Measurements from ENCODE around the gene PDZD2. TPM values are rescaled to one million over a fixed set of nuclear protein-coding genes. Genes with fewer than 3 reads are reported as not detected.

The PDZD2 gene
- polyA plus RNA-seq, 1 donor from 2014 or later, result 3.1 TPM

DNA sequence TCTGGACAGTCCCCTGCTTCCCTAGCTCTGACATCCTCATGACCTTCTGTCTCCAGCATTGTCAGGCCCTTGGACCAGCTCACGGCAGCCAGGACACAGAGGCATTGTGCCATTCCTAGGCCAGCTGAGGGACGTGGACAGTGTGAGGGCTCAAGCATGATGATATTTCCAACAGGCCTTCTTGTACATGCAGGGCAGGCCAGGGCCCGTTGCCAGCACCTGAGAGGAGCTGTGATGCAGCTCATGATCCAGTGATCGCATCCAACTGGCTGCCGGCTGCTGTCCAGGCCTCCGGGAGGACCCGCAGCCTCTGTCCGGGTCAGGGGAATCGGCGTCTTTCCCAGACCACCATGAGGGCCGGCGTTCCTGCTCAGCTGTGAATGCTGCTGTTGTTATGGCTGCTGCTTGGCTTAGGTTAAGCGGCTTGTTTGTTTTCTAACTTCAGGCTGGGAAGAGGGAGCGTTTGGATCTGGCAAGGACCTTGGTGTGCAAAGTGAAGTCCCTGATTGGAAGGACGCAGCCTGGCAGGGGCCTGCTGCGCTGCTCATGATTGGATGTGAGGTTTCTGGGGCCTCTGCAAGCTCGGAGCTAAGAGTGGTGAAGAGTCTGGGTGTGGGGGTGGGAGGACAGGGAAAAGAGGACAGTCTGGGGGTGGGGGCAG lies 53.8 kb downstream of the PDZD2 start:
- Histone ChIP-seq H4K20me1 (ENCODE audit: insufficient read depth) (no peaks in the 10 kb centered on the region), H2AFZ (ENCODE audit: low read depth, low read length) (no peak overlapping the region), H3K36me3 (ENCODE audit: insufficient read depth, low read length) (no peaks in the 10 kb centered on the region), H3K27me3 (ENCODE audit: insufficient read depth, low read depth, low read length) (no peaks in the 10 kb centered on the region), H3K4me2 (ENCODE audit: low read length) (no peak overlapping the region), H3K9me2 (ENCODE audit: insufficient read depth, low read length) (no peaks in the 10 kb centered on the region), H3K9me3 (ENCODE audit: low read length) (no peaks in the 10 kb centered on the region), H3K4me3 (ENCODE audit: low read length) (no peak overlapping the region), H3K27ac (ENCODE audit: low read length) (no peak overlapping the region), H3K79me2 (replicated peaks; ENCODE audit: insufficient read depth, low read length) (no peaks in the 10 kb centered on the region), H3F3A (ENCODE audit: insufficient read depth, low read length, poor library complexity, severe bottlenecking) (no peaks in the 10 kb centered on the region), H3K9ac (ENCODE audit: low read length) (no peak overlapping the region)
- no peak for TF ChIP-seq EP300 (conservative IDR thresholded peaks at IDR 0.05; ENCODE audit: poor library complexity, severe bottlenecking)
- TF ChIP-seq RAD21 (conservative IDR thresholded peaks at IDR 0.05), result no peak
- TF ChIP-seq EZH2 (IDR thresholded peaks at IDR 0.05; ENCODE audit: borderline replicate concordance, insufficient read depth, low read length, poor library complexity, severe bottlenecking), result no peak
- no peak for TF ChIP-seq POLR2AphosphoS5 (IDR thresholded peaks at IDR 0.05)
- no peak for TF ChIP-seq SMC3 (conservative IDR thresholded peaks at IDR 0.05; ENCODE audit: poor library complexity)
- TF ChIP-seq MXI1 (conservative IDR thresholded peaks at IDR 0.05; ENCODE audit: poor library complexity, severe bottlenecking), result no peak

DNA sequence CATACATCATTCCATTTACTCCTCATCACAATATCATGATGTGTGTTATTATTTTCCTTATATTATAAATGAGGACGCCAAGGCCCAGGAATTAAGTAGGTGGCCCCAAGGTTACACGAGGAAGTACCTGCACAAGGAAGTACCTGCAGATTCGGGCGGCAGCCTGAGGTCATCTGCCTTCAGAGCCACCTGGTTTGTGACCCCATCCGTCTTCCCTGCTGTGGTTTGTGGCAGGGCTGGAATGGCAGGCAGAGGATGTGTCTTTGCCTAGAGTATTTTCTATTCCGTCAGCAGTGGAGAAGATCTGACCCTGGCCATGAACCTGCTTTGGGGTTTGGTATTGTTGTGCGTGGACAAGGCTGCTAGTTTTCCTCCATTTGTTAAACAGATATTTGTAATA lies 59.7 kb downstream of the PDZD2 start:
- H4K20me1 ChIP-seq (ENCODE audit: insufficient read depth), result no peaks in the 10 kb centered on the region
- no peaks in the 10 kb centered on the region for H3K9me2 ChIP-seq (ENCODE audit: insufficient read depth, low read length)
- no peak overlapping the region for H2AFZ ChIP-seq (ENCODE audit: low read depth, low read length)
- H3K4me2 ChIP-seq (ENCODE audit: low read length), result no peak overlapping the region
- H3K79me2 ChIP-seq (replicated peaks; ENCODE audit: insufficient read depth, low read length), result no peaks in the 10 kb centered on the region
- no peaks in the 10 kb centered on the region for H3F3A ChIP-seq (ENCODE audit: insufficient read depth, low read length, poor library complexity, severe bottlenecking)
- no peak overlapping the region for H3K4me3 ChIP-seq (ENCODE audit: low read length)
- no peaks in the 10 kb centered on the region for H3K27me3 ChIP-seq (ENCODE audit: insufficient read depth, low read depth, low read length)
- TF ChIP-seq MXI1 (conservative IDR thresholded peaks at IDR 0.05; ENCODE audit: poor library complexity, severe bottlenecking), result no peak
- no peak for TF ChIP-seq EZH2 (IDR thresholded peaks at IDR 0.05; ENCODE audit: borderline replicate concordance, insufficient read depth, low read length, poor library complexity, severe bottlenecking)
- no peak for TF ChIP-seq RAD21 (conservative IDR thresholded peaks at IDR 0.05)
- TF ChIP-seq, protein P1, sequence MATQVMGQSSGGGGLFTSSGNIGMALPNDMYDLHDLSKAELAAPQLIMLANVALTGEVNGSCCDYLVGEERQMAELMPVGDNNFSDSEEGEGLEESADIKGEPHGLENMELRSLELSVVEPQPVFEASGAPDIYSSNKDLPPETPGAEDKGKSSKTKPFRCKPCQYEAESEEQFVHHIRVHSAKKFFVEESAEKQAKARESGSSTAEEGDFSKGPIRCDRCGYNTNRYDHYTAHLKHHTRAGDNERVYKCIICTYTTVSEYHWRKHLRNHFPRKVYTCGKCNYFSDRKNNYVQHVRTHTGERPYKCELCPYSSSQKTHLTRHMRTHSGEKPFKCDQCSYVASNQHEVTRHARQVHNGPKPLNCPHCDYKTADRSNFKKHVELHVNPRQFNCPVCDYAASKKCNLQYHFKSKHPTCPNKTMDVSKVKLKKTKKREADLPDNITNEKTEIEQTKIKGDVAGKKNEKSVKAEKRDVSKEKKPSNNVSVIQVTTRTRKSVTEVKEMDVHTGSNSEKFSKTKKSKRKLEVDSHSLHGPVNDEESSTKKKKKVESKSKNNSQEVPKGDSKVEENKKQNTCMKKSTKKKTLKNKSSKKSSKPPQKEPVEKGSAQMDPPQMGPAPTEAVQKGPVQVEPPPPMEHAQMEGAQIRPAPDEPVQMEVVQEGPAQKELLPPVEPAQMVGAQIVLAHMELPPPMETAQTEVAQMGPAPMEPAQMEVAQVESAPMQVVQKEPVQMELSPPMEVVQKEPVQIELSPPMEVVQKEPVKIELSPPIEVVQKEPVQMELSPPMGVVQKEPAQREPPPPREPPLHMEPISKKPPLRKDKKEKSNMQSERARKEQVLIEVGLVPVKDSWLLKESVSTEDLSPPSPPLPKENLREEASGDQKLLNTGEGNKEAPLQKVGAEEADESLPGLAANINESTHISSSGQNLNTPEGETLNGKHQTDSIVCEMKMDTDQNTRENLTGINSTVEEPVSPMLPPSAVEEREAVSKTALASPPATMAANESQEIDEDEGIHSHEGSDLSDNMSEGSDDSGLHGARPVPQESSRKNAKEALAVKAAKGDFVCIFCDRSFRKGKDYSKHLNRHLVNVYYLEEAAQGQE (IDR thresholded peaks at IDR 0.05; ENCODE audit: borderline replicate concordance), result no peak
- TF ChIP-seq TAF1 (IDR thresholded peaks at IDR 0.05; ENCODE audit: low read depth), result no peak
- no peak for TF ChIP-seq EP300 (conservative IDR thresholded peaks at IDR 0.05; ENCODE audit: poor library complexity, severe bottlenecking)
- H3K27ac ChIP-seq (ENCODE audit: low read length), result no peak overlapping the region
- no peak overlapping the region for H3K9ac ChIP-seq (ENCODE audit: low read length)
- H3K36me3 ChIP-seq (ENCODE audit: insufficient read depth, low read length), result no peaks in the 10 kb centered on the region
- no peaks in the 10 kb centered on the region for H3K9me3 ChIP-seq (ENCODE audit: low read length)

DNA sequence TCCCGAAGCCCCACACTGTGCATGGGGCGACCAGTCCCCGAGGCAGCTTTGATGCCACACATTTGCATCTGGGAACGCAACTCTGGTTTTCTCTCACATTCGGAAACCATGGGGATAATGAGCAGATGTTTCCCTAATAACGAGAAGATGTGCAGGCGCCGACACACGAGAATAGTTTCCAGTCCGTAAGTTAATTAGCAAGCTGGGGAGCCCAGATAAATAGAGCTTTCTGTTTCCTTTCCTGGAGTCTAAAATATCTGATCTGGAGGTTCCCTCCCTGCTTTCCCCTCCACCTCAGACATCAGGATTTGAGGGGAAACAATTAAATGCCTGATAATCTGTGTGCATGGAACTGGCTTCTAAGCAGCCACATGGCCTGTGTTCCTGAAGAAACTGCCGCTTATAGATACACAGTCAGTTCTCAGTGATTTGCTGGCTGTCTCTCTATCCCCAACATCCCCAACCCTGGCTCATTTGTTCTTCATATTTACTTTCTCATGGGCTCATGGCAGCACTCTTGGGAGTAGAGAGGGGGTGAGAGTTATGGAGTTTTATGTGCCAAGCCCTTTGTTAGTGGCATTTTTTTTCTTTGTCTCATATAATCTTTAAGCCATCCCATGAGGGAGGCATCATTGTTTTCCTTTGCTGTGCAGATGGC lies 62.8 kb downstream of the PDZD2 start:
- Histone ChIP-seq H3K9ac (ENCODE audit: low read length) (no peak overlapping the region), H3K9me3 (ENCODE audit: low read length) (no peaks in the 10 kb centered on the region), H3K4me2 (ENCODE audit: low read length) (no peak overlapping the region), H4K20me1 (ENCODE audit: insufficient read depth) (no peaks in the 10 kb centered on the region), H3K27ac (ENCODE audit: low read length) (no peak overlapping the region), H2AFZ (ENCODE audit: low read depth, low read length) (no peak overlapping the region), H3F3A (ENCODE audit: insufficient read depth, low read length, poor library complexity, severe bottlenecking) (no peaks in the 10 kb centered on the region), H3K79me2 (replicated peaks; ENCODE audit: insufficient read depth, low read length) (no peaks in the 10 kb centered on the region), H3K4me3 (ENCODE audit: low read length) (no peak overlapping the region), H3K9me2 (ENCODE audit: insufficient read depth, low read length) (no peaks in the 10 kb centered on the region), H3K36me3 (ENCODE audit: insufficient read depth, low read length) (no peaks in the 10 kb centered on the region), H3K27me3 (ENCODE audit: insufficient read depth, low read depth, low read length) (no peaks in the 10 kb centered on the region)
- TF ChIP-seq EP300 (conservative IDR thresholded peaks at IDR 0.05; ENCODE audit: poor library complexity, severe bottlenecking) (no peak), POLR2AphosphoS5 (IDR thresholded peaks at IDR 0.05) (no peak), SMC3 (conservative IDR thresholded peaks at IDR 0.05; ENCODE audit: poor library complexity) (no peak), RAD21 (conservative IDR thresholded peaks at IDR 0.05) (no peak), MXI1 (conservative IDR thresholded peaks at IDR 0.05; ENCODE audit: poor library complexity, severe bottlenecking) (no peak), EZH2 (IDR thresholded peaks at IDR 0.05; ENCODE audit: borderline replicate concordance, insufficient read depth, low read length, poor library complexity, severe bottlenecking) (no peak), TAF1 (IDR thresholded peaks at IDR 0.05; ENCODE audit: low read depth) (no peak)
- TF ChIP-seq, protein P1 (IDR thresholded peaks at IDR 0.05; ENCODE audit: borderline replicate concordance), result no peak
- TF ChIP-seq, protein P2, sequence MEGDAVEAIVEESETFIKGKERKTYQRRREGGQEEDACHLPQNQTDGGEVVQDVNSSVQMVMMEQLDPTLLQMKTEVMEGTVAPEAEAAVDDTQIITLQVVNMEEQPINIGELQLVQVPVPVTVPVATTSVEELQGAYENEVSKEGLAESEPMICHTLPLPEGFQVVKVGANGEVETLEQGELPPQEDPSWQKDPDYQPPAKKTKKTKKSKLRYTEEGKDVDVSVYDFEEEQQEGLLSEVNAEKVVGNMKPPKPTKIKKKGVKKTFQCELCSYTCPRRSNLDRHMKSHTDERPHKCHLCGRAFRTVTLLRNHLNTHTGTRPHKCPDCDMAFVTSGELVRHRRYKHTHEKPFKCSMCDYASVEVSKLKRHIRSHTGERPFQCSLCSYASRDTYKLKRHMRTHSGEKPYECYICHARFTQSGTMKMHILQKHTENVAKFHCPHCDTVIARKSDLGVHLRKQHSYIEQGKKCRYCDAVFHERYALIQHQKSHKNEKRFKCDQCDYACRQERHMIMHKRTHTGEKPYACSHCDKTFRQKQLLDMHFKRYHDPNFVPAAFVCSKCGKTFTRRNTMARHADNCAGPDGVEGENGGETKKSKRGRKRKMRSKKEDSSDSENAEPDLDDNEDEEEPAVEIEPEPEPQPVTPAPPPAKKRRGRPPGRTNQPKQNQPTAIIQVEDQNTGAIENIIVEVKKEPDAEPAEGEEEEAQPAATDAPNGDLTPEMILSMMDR (IDR thresholded peaks at IDR 0.05; ENCODE audit: poor library complexity, severe bottlenecking), result no peak
